ENCODE results near the gene TRIM65. TPM values are rescaled to one million over a fixed set of nuclear protein-coding genes. Genes with fewer than 3 reads are reported as not detected.

The TRIM65 gene
- total and polyA plus RNA-seq, 2 of the 13 experiments (the other 11 are each of a cell fraction or from before 2014, with no cell fraction given), result 10.3 to 22.4 TPM

GRCh38 chr17:75904749-75905521 lies 8.2 kb upstream of the TRIM65 start, which contains the start of gene MRPL38 (continued):
- TF ChIP-seq, protein P1, sequence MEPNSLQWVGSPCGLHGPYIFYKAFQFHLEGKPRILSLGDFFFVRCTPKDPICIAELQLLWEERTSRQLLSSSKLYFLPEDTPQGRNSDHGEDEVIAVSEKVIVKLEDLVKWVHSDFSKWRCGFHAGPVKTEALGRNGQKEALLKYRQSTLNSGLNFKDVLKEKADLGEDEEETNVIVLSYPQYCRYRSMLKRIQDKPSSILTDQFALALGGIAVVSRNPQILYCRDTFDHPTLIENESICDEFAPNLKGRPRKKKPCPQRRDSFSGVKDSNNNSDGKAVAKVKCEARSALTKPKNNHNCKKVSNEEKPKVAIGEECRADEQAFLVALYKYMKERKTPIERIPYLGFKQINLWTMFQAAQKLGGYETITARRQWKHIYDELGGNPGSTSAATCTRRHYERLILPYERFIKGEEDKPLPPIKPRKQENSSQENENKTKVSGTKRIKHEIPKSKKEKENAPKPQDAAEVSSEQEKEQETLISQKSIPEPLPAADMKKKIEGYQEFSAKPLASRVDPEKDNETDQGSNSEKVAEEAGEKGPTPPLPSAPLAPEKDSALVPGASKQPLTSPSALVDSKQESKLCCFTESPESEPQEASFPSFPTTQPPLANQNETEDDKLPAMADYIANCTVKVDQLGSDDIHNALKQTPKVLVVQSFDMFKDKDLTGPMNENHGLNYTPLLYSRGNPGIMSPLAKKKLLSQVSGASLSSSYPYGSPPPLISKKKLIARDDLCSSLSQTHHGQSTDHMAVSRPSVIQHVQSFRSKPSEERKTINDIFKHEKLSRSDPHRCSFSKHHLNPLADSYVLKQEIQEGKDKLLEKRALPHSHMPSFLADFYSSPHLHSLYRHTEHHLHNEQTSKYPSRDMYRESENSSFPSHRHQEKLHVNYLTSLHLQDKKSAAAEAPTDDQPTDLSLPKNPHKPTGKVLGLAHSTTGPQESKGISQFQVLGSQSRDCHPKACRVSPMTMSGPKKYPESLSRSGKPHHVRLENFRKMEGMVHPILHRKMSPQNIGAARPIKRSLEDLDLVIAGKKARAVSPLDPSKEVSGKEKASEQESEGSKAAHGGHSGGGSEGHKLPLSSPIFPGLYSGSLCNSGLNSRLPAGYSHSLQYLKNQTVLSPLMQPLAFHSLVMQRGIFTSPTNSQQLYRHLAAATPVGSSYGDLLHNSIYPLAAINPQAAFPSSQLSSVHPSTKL (CRISPR knock-in tag; IDR thresholded peaks at IDR 0.05), result peak; percentile 86
- TF ChIP-seq, protein P2, sequence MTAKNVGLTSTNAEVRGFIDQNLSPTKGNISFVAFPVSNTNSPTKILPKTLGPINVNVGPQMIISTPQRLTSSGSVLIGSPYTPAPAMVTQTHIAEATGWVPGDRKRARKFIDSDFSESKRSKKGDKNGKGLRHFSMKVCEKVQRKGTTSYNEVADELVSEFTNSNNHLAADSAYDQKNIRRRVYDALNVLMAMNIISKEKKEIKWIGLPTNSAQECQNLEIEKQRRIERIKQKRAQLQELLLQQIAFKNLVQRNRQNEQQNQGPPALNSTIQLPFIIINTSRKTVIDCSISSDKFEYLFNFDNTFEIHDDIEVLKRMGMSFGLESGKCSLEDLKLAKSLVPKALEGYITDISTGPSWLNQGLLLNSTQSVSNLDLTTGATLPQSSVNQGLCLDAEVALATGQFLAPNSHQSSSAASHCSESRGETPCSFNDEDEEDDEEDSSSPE (CRISPR knock-in tag; IDR thresholded peaks at IDR 0.05), result peak; percentile 95
- TF ChIP-seq, protein P3, sequence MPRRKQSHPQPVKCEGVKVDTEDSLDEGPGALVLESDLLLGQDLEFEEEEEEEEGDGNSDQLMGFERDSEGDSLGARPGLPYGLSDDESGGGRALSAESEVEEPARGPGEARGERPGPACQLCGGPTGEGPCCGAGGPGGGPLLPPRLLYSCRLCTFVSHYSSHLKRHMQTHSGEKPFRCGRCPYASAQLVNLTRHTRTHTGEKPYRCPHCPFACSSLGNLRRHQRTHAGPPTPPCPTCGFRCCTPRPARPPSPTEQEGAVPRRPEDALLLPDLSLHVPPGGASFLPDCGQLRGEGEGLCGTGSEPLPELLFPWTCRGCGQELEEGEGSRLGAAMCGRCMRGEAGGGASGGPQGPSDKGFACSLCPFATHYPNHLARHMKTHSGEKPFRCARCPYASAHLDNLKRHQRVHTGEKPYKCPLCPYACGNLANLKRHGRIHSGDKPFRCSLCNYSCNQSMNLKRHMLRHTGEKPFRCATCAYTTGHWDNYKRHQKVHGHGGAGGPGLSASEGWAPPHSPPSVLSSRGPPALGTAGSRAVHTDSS (CRISPR knock-in tag; conservative IDR thresholded peaks at IDR 0.05), result no peak
- peak; percentile 93 for TF ChIP-seq GFI1 (CRISPR knock-in tag; IDR thresholded peaks at IDR 0.05; ENCODE audit: borderline replicate concordance)
- TF ChIP-seq KLF15 (CRISPR knock-in tag; IDR thresholded peaks at IDR 0.05; ENCODE audit: borderline replicate concordance), result no peak
- TF ChIP-seq RCOR2 (CRISPR knock-in tag; IDR thresholded peaks at IDR 0.05), result peak; percentile 92
- TF ChIP-seq ZNF44 (CRISPR knock-in tag; IDR thresholded peaks at IDR 0.05), result peak; percentile 98
- TF ChIP-seq MXD1 (CRISPR knock-in tag; IDR thresholded peaks at IDR 0.05), result peak; percentile 96
- no peak for TF ChIP-seq ATF1 (CRISPR knock-in tag; IDR thresholded peaks at IDR 0.05)
- peak; percentile 73; the same call in 1 of the 2 replicates for TF ChIP-seq ZNF552 (CRISPR knock-in tag; IDR thresholded peaks at IDR 0.05; ENCODE audit: borderline replicate concordance)
- peak; percentile 87 for TF ChIP-seq HNRNPK (IDR thresholded peaks at IDR 0.05; ENCODE audit: low read depth, low read length, poor library complexity, severe bottlenecking)
- peak; percentile 70; the same call in 1 of the 2 replicates for TF ChIP-seq ZSCAN12 (CRISPR knock-in tag; IDR thresholded peaks at IDR 0.05)
- TF ChIP-seq MIER2 (CRISPR knock-in tag; IDR thresholded peaks at IDR 0.05), result peak; percentile 80
- peak; percentile 97 for TF ChIP-seq UBTF (CRISPR knock-in tag; IDR thresholded peaks at IDR 0.05)
- no peak; the same call in 1 of the 2 replicates for TF ChIP-seq RBAK (CRISPR knock-in tag; IDR thresholded peaks at IDR 0.05)
- peak; percentile 71; the same call in 1 of the 2 replicates for TF ChIP-seq STAT5B (CRISPR knock-in tag; IDR thresholded peaks at IDR 0.05)
- TF ChIP-seq NBN (conservative IDR thresholded peaks at IDR 0.05), result no peak
- TF ChIP-seq ZNF75D (CRISPR knock-in tag; IDR thresholded peaks at IDR 0.05; ENCODE audit: borderline replicate concordance), result no peak
- peak; percentile 98 for TF ChIP-seq SKI (IDR thresholded peaks at IDR 0.05; ENCODE audit: partially characterized antibody)

All from HepG2 (cell line).